HG03575 (cell line): Measurements from ENCODE around the gene SNX5.

Experiments used
- ATAC-seq: cut with Tn5 transposase; IDR thresholded peaks from one replicate; pipeline ENCODE4 v1.9.1; 2021; ENCODE audit not compliant: unreplicated experiment, insufficient number of reproducible peaks, low FRiP score; ENCODE audit errors: extremely low read depth

The SNX5 gene

GRCh38 chr20:17898548-17898994 lies 70.0 kb downstream of the SNX5 start:
- ATAC-seq = no peak

GRCh38 chr20:17897566-17898307 lies 70.9 kb downstream of the SNX5 start:
- no peak for ATAC-seq

GRCh38 chr20:17896771-17897369 lies 71.7 kb downstream of the SNX5 start:
- ATAC-seq = no peak

DNA sequence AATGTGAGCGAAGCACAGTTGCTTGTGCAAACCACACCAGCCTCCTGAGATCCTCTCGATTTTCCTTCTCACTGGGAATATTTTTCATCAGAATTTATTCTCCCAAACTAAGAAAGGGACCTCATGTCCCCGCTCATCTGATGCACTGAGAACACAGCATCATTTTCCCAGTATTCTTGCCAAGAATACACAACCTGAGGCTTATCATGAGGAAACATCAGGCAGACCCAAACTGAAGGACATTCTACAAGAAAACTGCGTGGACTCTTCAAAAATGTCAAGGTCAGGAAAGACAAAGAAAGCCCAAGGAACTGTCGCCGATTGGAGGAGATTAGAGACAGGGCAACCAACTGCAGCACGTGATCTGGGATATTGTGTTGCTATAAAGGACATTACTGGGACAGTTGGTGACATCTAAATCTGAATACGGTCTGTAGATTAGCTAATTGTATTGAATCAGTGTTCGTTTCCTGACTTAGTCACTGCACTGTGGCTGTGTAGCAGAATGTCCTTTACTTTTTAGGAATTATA lies 72.3 kb downstream of the SNX5 start:
- ATAC-seq = no peak

- no peak for ATAC-seq
Measured at GRCh38 chr20:17895641-17896171, 72.9 kb downstream of the SNX5 start.

GRCh38 chr20:17893445-17893844 lies 75.1 kb downstream of the SNX5 start:
- no peak for ATAC-seq

DNA sequence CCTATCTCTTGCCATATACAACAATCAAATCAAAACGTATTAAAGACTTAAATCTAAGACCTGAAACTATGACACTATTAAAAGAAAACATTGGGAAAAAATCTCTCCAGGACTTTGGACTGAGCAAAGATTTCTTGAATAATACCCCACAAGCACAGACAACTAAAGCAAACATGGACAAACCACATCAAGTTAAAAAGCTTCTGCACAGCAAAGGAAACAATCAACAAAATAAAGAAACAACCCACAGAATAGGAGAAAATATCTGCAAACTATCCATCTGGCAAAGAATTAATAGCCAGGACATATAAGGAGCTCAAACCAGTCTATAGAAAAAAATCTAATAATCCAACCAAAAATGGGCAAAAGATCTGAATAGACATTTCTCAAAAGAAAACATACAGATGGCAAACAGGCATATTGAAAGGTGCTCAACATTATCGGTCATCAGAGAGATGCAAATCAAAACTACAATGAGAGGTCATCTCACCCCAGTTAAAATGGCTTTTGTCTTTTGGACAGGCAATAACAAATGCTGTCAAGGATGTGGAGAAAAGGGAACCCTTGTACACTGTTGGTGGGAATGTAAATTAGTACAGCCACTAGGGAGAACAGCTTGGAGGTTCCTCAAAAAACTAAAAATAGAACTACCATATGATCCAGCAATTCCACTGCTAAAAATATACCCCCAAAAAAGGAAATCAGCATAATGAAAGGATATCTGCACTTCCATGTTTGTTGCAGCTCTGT lies 76.2 kb downstream of the SNX5 start:
- ATAC-seq = no peak
